ENCODE results near the gene MISP. TPM values are rescaled to one million over a fixed set of nuclear protein-coding genes. Genes with fewer than 3 reads are reported as not detected.
"Not testable (repeated sequence)": the region's sequence is repeated elsewhere in the genome, so short reads cannot be mapped to it uniquely, and the experiment has no call there.

MISP gene
- total RNA-seq, 1 donor from 2014 or later: not detected

- Histone ChIP-seq H3K4me2 (no peak overlapping the region), H3K9me3 (ENCODE audit: low read depth) (no peaks in the 10 kb centered on the region), H3K36me3 (no peaks in the 10 kb centered on the region), H3K27me3 (no peaks in the 10 kb centered on the region), H3K9ac (no peak overlapping the region), H3K79me2 (ENCODE audit: low read depth) (no peaks in the 10 kb centered on the region), H3K4me1 (no peaks in the 10 kb centered on the region), H4K20me1 (ENCODE audit: low read depth) (no peaks in the 10 kb centered on the region), H3K4me3 (no peak overlapping the region), H3K27ac (no peak overlapping the region), H2AFZ (replicated peaks) (no peak overlapping the region), H3F3A (ENCODE audit: low read depth) (no peaks in the 10 kb centered on the region)
- TF ChIP-seq CTCF (IDR thresholded peaks at IDR 0.05): no peak
- no peak for TF ChIP-seq EZH2phosphoT487 (IDR thresholded peaks at IDR 0.05)
- no peak for TF ChIP-seq EZH2 (IDR thresholded peaks at IDR 0.05)
- Mint-ChIP-seq H3K4me3 (no peak overlapping the region), H3K9me3 (peaks cover 12% of the 10 kb centered on the region), H3K27me3 (ENCODE audit: insufficient read depth, low read depth) (peaks cover 3% of the 10 kb centered on the region), H3K4me1 (peaks cover 4% of the 10 kb centered on the region), H3K27ac (no peak overlapping the region), H3K36me3 (peaks cover 8% of the 10 kb centered on the region)
- DNase-seq (ENCODE audit: low spot score): no peak
These were observed 10.8 kb upstream of the MISP start for GRCh38 chr19:739998-740715.

- H3K27ac ChIP-seq; DNase-seq (ENCODE audit: low spot score); H3K79me2 ChIP-seq (ENCODE audit: low read depth); H3K4me3 Mint-ChIP-seq; H3K9me3 ChIP-seq (ENCODE audit: low read depth); H3F3A ChIP-seq (ENCODE audit: low read depth); H3K4me1 Mint-ChIP-seq; H3K36me3 ChIP-seq; H3K4me2 ChIP-seq; H3K4me3 ChIP-seq; H3K27me3 ChIP-seq; H2AFZ ChIP-seq (replicated peaks); H4K20me1 ChIP-seq (ENCODE audit: low read depth); H3K27ac Mint-ChIP-seq; H3K9ac ChIP-seq; H3K4me1 ChIP-seq; H3K27me3 Mint-ChIP-seq (ENCODE audit: insufficient read depth, low read depth): not testable (repeated sequence)
- H3K36me3 Mint-ChIP-seq: peaks cover 11% of the 10 kb centered on the region
- peaks cover 16% of the 10 kb centered on the region for H3K9me3 Mint-ChIP-seq
These were observed 10.0 kb upstream of the MISP start for GRCh38 chr19:740816-741505.

- H3K27me3 Mint-ChIP-seq (ENCODE audit: insufficient read depth, low read depth): peaks cover 3% of the 10 kb centered on the region
- Histone ChIP-seq H3K4me3 (no peak overlapping the region), H3K9ac (no peak overlapping the region), H3K4me1 (no peaks in the 10 kb centered on the region), H3K36me3 (no peaks in the 10 kb centered on the region), H3K27me3 (no peaks in the 10 kb centered on the region), H3F3A (ENCODE audit: low read depth) (no peaks in the 10 kb centered on the region), H2AFZ (replicated peaks) (no peak overlapping the region), H3K27ac (no peak overlapping the region), H3K79me2 (ENCODE audit: low read depth) (no peaks in the 10 kb centered on the region), H3K4me2 (no peak overlapping the region), H3K9me3 (ENCODE audit: low read depth) (no peaks in the 10 kb centered on the region), H4K20me1 (ENCODE audit: low read depth) (no peaks in the 10 kb centered on the region)
- DNase-seq (ENCODE audit: low spot score): peak; percentile 70
- peaks cover 13% of the 10 kb centered on the region for H3K36me3 Mint-ChIP-seq
- H3K4me3 Mint-ChIP-seq: no peak overlapping the region
- no peak overlapping the region for H3K27ac Mint-ChIP-seq
- H3K9me3 Mint-ChIP-seq: peaks cover 18% of the 10 kb centered on the region
- no peak for TF ChIP-seq EZH2 (IDR thresholded peaks at IDR 0.05)
- TF ChIP-seq EZH2phosphoT487 (IDR thresholded peaks at IDR 0.05): no peak
- peak; percentile 47 for TF ChIP-seq CTCF (IDR thresholded peaks at IDR 0.05)
- peaks cover 4% of the 10 kb centered on the region for H3K4me1 Mint-ChIP-seq
These were observed 9.3 kb upstream of the MISP start for GRCh38 chr19:741506-742131.

All from neural progenitor cell (in vitro differentiated cells).